GM12878 (cell line): ENCODE results near the gene COL6A1. TPM values are rescaled to one million over a fixed set of nuclear protein-coding genes. Genes with fewer than 3 reads are reported as not detected.

Source experiments
- ATAC-seq: fragments of 200-7000 bp; cut with Tn5 transposase; 3 replicates; pipeline ENCODE4 v1.9.1; 2020; ENCODE audit warnings: mild to moderate bottlenecking, moderate library complexity
- BruUV-seq: library from RNA; stranded (reverse); fragments of 400-500 nt; replicated peaks from 2 replicates; lab custom pipeline; 2021; lab: Mats Ljungman, UMichigan
- CTCF ChIA-PET: fragments of 300-600 bp; sonication (Branson Sonifier 250); formaldehyde crosslinking; extraction: SDS; loops from one replicate; lab custom pipeline; 2021; ENCODE audit warnings: inconsistent platforms; lab: Yijun Ruan, JAX
- POLR2A ChIA-PET: fragments of 350-600 bp; formaldehyde crosslinking; extraction: SDS; loops from one replicate; lab custom pipeline; 2021; ENCODE audit warnings: inconsistent platforms; lab: Charles Lee
- RAD21 ChIA-PET: fragments of 300-600 bp; sonication (Branson Sonifier 250); formaldehyde crosslinking; loops from one replicate; lab custom pipeline; 2023; ENCODE audit warnings: antibody characterized with exemption; ENCODE audit not compliant: unreplicated experiment; lab: Charles Lee
- SMC1A ChIA-PET: fragments of 300-600 bp; sonication (Branson Sonifier 250); formaldehyde crosslinking; loops from one replicate; lab custom pipeline; 2023; ENCODE audit not compliant: unreplicated experiment, uncharacterized antibody; lab: Charles Lee
- DNase-seq: peaks from one replicate; pipeline ENCODE4 v3.0.0-alpha.2; 2011; ENCODE audit warnings: low read depth, low spot score
- FAIRE-seq: peaks from 3 replicates; lab custom pipeline; 2011; peaks lifted over from hg19 to GRCh38; lab: Jason Lieb, UNC
- H2AFZ ChIP-seq: 2 replicates; pipeline ENCODE4 v1.6.0; 2011; ENCODE audit warnings: low read depth, low read length, control low read depth; ENCODE audit not compliant: control insufficient read depth
- H3K27ac ChIP-seq: 2 replicates; pipeline ENCODE4 v1.5.1; 2011; ENCODE audit warnings: control low read depth; ENCODE audit not compliant: control insufficient read depth, insufficient read depth
- H3K27me3 ChIP-seq, 2 experiments: replicated peaks in 1 of 2; 2 replicates each; pipeline versions ENCODE4 v1.6.0 to v1.6.1; 2011; ENCODE audit warnings: low read length in 1 of 2; ENCODE audit not compliant: control insufficient read depth in 2 of 2, insufficient read depth in 2 of 2
- H3K36me3 ChIP-seq, 2 experiments: 2 replicates each; pipeline ENCODE4 v1.5.1; 2011; ENCODE audit warnings: low read length in 1 of 2; ENCODE audit not compliant: control insufficient read depth in 2 of 2, insufficient read depth in 2 of 2
- H3K4me1 ChIP-seq: 2 replicates; pipeline ENCODE4 v1.6.1; 2011; ENCODE audit warnings: mild to moderate bottlenecking, low read length, moderate library complexity, mixed read lengths; ENCODE audit not compliant: control insufficient read depth, insufficient read depth
- H3K4me2 ChIP-seq: 2 replicates; pipeline ENCODE4 v1.6.0; 2011; ENCODE audit warnings: control low read depth; ENCODE audit not compliant: control insufficient read depth, insufficient read depth
- H3K4me3 ChIP-seq: fragments of 200-600 bp; sonication (generic); 2 replicates; pipeline ENCODE4 v1.5.1; 2016
- H3K79me2 ChIP-seq: 2 replicates; pipeline ENCODE4 v1.6.0; 2011; ENCODE audit warnings: low read length; ENCODE audit not compliant: control insufficient read depth, insufficient read depth
- H3K9ac ChIP-seq: 2 replicates; pipeline ENCODE4 v1.8.0; 2011; ENCODE audit warnings: low read length, control low read depth, mixed read lengths; ENCODE audit not compliant: control insufficient read depth, insufficient read depth
- H3K9me3 ChIP-seq: replicated peaks from 3 replicates; pipeline ENCODE4 v1.5.1; 2011; ENCODE audit warnings: mild to moderate bottlenecking, low read length; ENCODE audit not compliant: control insufficient read depth, insufficient read depth
- H4K20me1 ChIP-seq: 2 replicates; pipeline ENCODE4 v1.6.0; 2011; ENCODE audit not compliant: control insufficient read depth, insufficient read depth
- CEBPB ChIP-seq, 2 experiments: fragments of 150-350 bp in 1 of 2; IDR thresholded peaks; 2 replicates each; pipeline ENCODE4 v1.6.1; 2012 to 2014; ENCODE audit warnings: low read depth in 2 of 2, low read length in 2 of 2, borderline replicate concordance in 1 of 2, inconsistent platforms in 1 of 2
- CHD2 ChIP-seq: IDR thresholded peaks from 2 replicates; pipeline ENCODE4 v1.6.1; 2011; ENCODE audit warnings: low read depth, low read length, improper control_type of control experiment, borderline replicate concordance
- EP300 ChIP-seq, 2 experiments: fragments of 150-350 bp in 1 of 2; IDR thresholded peaks; 2 replicates each; pipeline ENCODE4 v1.6.1; 2011 to 2012; ENCODE audit warnings: low read depth in 2 of 2, low read length in 2 of 2, borderline replicate concordance in 1 of 2, improper control_type of control experiment in 1 of 2, inconsistent platforms in 1 of 2; ENCODE audit not compliant: control insufficient read depth in 1 of 2
- ESRRA ChIP-seq: IDR thresholded peaks from 2 replicates; pipeline ENCODE4 v1.6.1; 2012; ENCODE audit warnings: mild to moderate bottlenecking, low read length, improper control_type of control experiment
- NFIC ChIP-seq: IDR thresholded peaks from 2 replicates; pipeline ENCODE4 v1.6.1; 2012; ENCODE audit warnings: low read depth, mild to moderate bottlenecking, inconsistent platforms, low read length, moderate library complexity
- RBBP5 ChIP-seq: fragments of 200-600 bp; sonication (generic); conservative IDR thresholded peaks from 2 replicates; pipeline ENCODE4 v1.6.1; 2016
- SIX5 ChIP-seq: IDR thresholded peaks from 2 replicates; pipeline ENCODE4 v1.6.1; 2011; ENCODE audit warnings: mild to moderate bottlenecking, low read depth, low read length, moderate library complexity; ENCODE audit not compliant: severe bottlenecking
- SMC3 ChIP-seq: IDR thresholded peaks from 2 replicates; pipeline ENCODE4 v1.6.1; 2011; ENCODE audit warnings: low read length, improper control_type of control experiment, borderline replicate concordance
- TAF1 ChIP-seq: IDR thresholded peaks from 2 replicates; pipeline ENCODE4 v1.6.1; 2011; ENCODE audit warnings: mild to moderate bottlenecking, low read depth, low read length, borderline replicate concordance
- USF1 ChIP-seq: IDR thresholded peaks from 2 replicates; pipeline ENCODE4 v1.6.1; 2011; ENCODE audit warnings: borderline replicate concordance, low read depth, mild to moderate bottlenecking, moderate library complexity, mixed read lengths, low read length; ENCODE audit not compliant: insufficient read depth; ENCODE audit errors: extremely low read length
- ZNF207 ChIP-seq: fragments of 450-650 bp; IDR thresholded peaks from 2 replicates; pipeline ENCODE4 v1.6.1; 2014; ENCODE audit warnings: antibody characterized with exemption, mild to moderate bottlenecking, borderline replicate concordance
- ZNF24 ChIP-seq: fragments of 450-650 bp; IDR thresholded peaks from 2 replicates; pipeline ENCODE4 v1.6.1; 2017; ENCODE audit warnings: antibody characterized with exemption, mild to moderate bottlenecking
- ZNF274 ChIP-seq: IDR thresholded peaks from one replicate; pipeline ENCODE4 v1.8.0; 2011; ENCODE audit not compliant: insufficient read length, insufficient read depth
- WGBS: methylation state at CpG from one replicate; pipeline ENCODE4 v1.1.6; 2016; ENCODE audit warnings: low lambda C conversion rate; ENCODE audit not compliant: insufficient replicate concordance, insufficient coverage; ENCODE audit errors: missing lambda C conversion rate; 5-methylcytosine and 5-hydroxymethylcytosine counted together
- in situ Hi-C: fragments of 300-500 bp; cut with MboI; formaldehyde crosslinking; loops from 9 replicates; pipeline ENCODE4 v1.14.3; 2018; ENCODE audit warnings: mixed read lengths
- intact Hi-C: fragments of 100-400 bp; cut with micrococcal nuclease; formaldehyde crosslinking; loops from one replicate; pipeline ENCODE4 v1.14.2; 2022; ENCODE audit not compliant: unreplicated experiment
- polyA plus RNA-seq, 11 experiments: library from polyadenylated mRNA; depleted of rRNA in 4 of 11; unstranded in 6 of 11; stranded (reverse) in 5 of 11; fragments of >200 nt; fragmentation: Nextera tagmentation in 4 of 11; fragmentation: Illumina TruSeq in 1 of 11; extraction: Ambion mirVana in 4 of 11; extraction: Trizol in 1 of 11; gene quantifications; 1 replicate in 1 of 11; 2 replicates in 10 of 11; pipeline versions ENCODE4 v1.2.1 to v1.2.3, GENCODE V29; 2011 to 2016; ENCODE audit warnings: inconsistent platforms in 2 of 11, missing spikeins in 2 of 11, low read depth in 1 of 11
- total RNA-seq, 4 experiments: library from RNA; depleted of rRNA in 3 of 4; stranded (reverse); fragments of >200 nt in 3 of 4; fragmentation: Illumina TruSeq in 1 of 4; extraction: Trizol in 1 of 4; gene quantifications; 2 replicates each; pipeline versions ENCODE4 v1.2.1 to v1.2.3, GENCODE V29; 2013 to 2021
- TF ChIP-seq, protein P1 (sequence below): IDR thresholded peaks from 2 replicates; pipeline ENCODE4 v1.6.1; 2012; ENCODE audit warnings: low read depth, low read length, improper control_type of control experiment
- TF ChIP-seq, protein P2 (sequence below): IDR thresholded peaks from 2 replicates; pipeline ENCODE4 v1.6.1; 2011; ENCODE audit warnings: low read depth, low read length, improper control_type of control experiment, borderline replicate concordance
- TF ChIP-seq, protein P3 (sequence below): fragments of 450-650 bp; formaldehyde crosslinking; IDR thresholded peaks from 2 replicates; pipeline ENCODE4 v1.4.0; 2020; ENCODE audit warnings: mild to moderate bottlenecking, moderate library complexity

The COL6A1 gene
- total and polyA plus RNA-seq, 10 of the 15 experiments (the other 5 are each of a cell fraction or from before 2014, with no cell fraction given) = 0.12 to 1.3 (median 0.20) TPM; not detected in 7

GRCh38 chr21:46038341-46038829 lies 56.8 kb downstream of the COL6A1 start:
- no peaks in the 10 kb centered on the region for H3K36me3 ChIP-seq
- no peaks in the 10 kb centered on the region for H3K79me2 ChIP-seq
- no peak for ATAC-seq
- 50% methylated on average over 24 of the region's 24 CpGs for WGBS
- in situ Hi-C loops (no loop called here), intact Hi-C loops (no loop called here)
- ChIA-PET SMC1A (no interaction called here), POLR2A (no interaction called here), RAD21 (no interaction called here), CTCF (no interaction called here)
- H2AFZ ChIP-seq = no peak overlapping the region
- H4K20me1 ChIP-seq = no peaks in the 10 kb centered on the region
- H3K4me3 ChIP-seq = no peak overlapping the region
- H3K27ac ChIP-seq = no peak overlapping the region
- FAIRE-seq = no peak
- no peak for DNase-seq
- no TSS peak for BruUV-seq
- H3K9ac ChIP-seq = no peak overlapping the region
- TF ChIP-seq ZNF24 = no peak
- no peak for TF ChIP-seq EP300 (IDR thresholded peaks at IDR 0.05; ENCODE audit: borderline replicate concordance in 1 of 2, control insufficient read depth in 1 of 2, low read depth in 2 of 2, low read length in 2 of 2)
- no peak for TF ChIP-seq TAF1
- no peak for TF ChIP-seq RBBP5
- TF ChIP-seq SMC3 = no peak
- TF ChIP-seq, protein P1, sequence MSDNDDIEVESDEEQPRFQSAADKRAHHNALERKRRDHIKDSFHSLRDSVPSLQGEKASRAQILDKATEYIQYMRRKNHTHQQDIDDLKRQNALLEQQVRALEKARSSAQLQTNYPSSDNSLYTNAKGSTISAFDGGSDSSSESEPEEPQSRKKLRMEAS = no peak
- no peak for TF ChIP-seq SIX5
- TF ChIP-seq, protein P2, sequence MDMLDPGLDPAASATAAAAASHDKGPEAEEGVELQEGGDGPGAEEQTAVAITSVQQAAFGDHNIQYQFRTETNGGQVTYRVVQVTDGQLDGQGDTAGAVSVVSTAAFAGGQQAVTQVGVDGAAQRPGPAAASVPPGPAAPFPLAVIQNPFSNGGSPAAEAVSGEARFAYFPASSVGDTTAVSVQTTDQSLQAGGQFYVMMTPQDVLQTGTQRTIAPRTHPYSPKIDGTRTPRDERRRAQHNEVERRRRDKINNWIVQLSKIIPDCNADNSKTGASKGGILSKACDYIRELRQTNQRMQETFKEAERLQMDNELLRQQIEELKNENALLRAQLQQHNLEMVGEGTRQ = no peak
- TF ChIP-seq ZNF207 = no peak
- no peak for TF ChIP-seq ESRRA
- TF ChIP-seq CHD2 = no peak
- TF ChIP-seq, protein P3, sequence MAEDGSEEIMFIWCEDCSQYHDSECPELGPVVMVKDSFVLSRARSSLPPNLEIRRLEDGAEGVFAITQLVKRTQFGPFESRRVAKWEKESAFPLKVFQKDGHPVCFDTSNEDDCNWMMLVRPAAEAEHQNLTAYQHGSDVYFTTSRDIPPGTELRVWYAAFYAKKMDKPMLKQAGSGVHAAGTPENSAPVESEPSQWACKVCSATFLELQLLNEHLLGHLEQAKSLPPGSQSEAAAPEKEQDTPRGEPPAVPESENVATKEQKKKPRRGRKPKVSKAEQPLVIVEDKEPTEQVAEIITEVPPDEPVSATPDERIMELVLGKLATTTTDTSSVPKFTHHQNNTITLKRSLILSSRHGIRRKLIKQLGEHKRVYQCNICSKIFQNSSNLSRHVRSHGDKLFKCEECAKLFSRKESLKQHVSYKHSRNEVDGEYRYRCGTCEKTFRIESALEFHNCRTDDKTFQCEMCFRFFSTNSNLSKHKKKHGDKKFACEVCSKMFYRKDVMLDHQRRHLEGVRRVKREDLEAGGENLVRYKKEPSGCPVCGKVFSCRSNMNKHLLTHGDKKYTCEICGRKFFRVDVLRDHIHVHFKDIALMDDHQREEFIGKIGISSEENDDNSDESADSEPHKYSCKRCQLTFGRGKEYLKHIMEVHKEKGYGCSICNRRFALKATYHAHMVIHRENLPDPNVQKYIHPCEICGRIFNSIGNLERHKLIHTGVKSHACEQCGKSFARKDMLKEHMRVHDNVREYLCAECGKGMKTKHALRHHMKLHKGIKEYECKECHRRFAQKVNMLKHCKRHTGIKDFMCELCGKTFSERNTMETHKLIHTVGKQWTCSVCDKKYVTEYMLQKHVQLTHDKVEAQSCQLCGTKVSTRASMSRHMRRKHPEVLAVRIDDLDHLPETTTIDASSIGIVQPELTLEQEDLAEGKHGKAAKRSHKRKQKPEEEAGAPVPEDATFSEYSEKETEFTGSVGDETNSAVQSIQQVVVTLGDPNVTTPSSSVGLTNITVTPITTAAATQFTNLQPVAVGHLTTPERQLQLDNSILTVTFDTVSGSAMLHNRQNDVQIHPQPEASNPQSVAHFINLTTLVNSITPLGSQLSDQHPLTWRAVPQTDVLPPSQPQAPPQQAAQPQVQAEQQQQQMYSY (CRISPR knock-in tag) = no peak
- no peak for TF ChIP-seq USF1
- no peak for TF ChIP-seq ZNF274
- no peak for TF ChIP-seq CEBPB (IDR thresholded peaks at IDR 0.05; ENCODE audit: borderline replicate concordance in 1 of 2, low read depth in 2 of 2, low read length in 2 of 2)
- no peak for TF ChIP-seq NFIC
- H3K27me3 ChIP-seq = no peaks in the 10 kb centered on the region
- no peaks in the 10 kb centered on the region; the same call in 2 of the 3 replicates for H3K9me3 ChIP-seq
- no peaks in the 10 kb centered on the region for H3K4me1 ChIP-seq
- H3K4me2 ChIP-seq = no peak overlapping the region
